Breast epithelium (tissue), 3 donors: ENCODE data around the gene TST.

Experiments used
- POLR2A ChIP-seq: fragments of 450-650 bp; IDR thresholded peaks from one replicate; pipeline ENCODE4 v1.6.1; 2016; ENCODE audit warnings: antibody characterized with exemption, mild to moderate bottlenecking, moderate library complexity
- POLR2AphosphoS5 ChIP-seq, 3 donors: sonication (generic); formaldehyde crosslinking; IDR thresholded peaks; one replicate each; pipeline ENCODE4 v1.6.1; 2017; ENCODE audit warnings: antibody characterized with exemption in 3 of 3
- TF ChIP-seq, protein P1 (sequence below), 3 donors: fragments of 450-650 bp; IDR thresholded peaks; one replicate each; pipeline ENCODE4 v1.5.1; 2016 to 2017; ENCODE audit warnings: antibody characterized with exemption in 3 of 3, mild to moderate bottlenecking in 3 of 3, moderate library complexity in 3 of 3

GRCh38 chr22:37044634-37045625 lies 25.7 kb upstream of the TST start:
- TF ChIP-seq POLR2A: no peak
- no peak for TF ChIP-seq POLR2AphosphoS5 (IDR thresholded peaks at IDR 0.05)
- TF ChIP-seq, protein P1, sequence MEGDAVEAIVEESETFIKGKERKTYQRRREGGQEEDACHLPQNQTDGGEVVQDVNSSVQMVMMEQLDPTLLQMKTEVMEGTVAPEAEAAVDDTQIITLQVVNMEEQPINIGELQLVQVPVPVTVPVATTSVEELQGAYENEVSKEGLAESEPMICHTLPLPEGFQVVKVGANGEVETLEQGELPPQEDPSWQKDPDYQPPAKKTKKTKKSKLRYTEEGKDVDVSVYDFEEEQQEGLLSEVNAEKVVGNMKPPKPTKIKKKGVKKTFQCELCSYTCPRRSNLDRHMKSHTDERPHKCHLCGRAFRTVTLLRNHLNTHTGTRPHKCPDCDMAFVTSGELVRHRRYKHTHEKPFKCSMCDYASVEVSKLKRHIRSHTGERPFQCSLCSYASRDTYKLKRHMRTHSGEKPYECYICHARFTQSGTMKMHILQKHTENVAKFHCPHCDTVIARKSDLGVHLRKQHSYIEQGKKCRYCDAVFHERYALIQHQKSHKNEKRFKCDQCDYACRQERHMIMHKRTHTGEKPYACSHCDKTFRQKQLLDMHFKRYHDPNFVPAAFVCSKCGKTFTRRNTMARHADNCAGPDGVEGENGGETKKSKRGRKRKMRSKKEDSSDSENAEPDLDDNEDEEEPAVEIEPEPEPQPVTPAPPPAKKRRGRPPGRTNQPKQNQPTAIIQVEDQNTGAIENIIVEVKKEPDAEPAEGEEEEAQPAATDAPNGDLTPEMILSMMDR (IDR thresholded peaks at IDR 0.05): no peak
